Measurements from ENCODE around the gene SPATA3. TPM values are rescaled to one million over a fixed set of nuclear protein-coding genes. Genes with fewer than 3 reads are reported as not detected.

SPATA3 gene
- total RNA-seq, 4 donors from 2014 or later = not detected

DNA sequence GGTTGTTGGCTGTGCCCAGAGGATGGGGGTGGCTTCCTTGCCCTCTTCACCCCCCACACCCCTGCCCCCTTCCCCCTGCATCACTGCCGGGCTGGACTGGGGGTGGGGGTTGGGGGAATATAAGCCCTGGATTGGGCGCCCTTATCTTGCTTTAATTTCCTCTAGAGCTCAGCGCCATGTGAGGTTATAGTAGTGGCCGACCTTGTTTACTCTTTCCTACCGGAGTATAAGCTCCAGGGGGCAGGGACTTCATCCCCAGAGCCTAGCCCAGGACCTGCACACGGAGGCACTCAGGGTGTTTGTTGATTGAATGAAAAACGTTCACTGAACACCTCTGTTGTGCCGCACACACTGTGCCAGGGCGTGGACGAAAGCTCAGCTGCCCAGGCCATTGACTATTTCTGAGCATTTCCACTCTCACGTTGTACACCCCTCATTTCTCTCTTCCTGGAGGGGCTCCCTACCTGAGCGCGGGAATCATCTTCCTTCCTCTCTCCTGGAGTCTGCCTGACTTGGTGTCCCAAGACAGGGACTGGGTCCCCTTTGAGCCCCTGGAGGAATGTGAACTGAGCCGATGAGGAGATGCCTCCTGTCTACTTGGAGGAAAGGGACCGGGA, 9.3 kb upstream of the SPATA3 start:
- in situ Hi-C loops (cut with MboI; ENCODE audit: low pct_ligation_motif_present in 1 of 4, low pct_unique_long_range_greater_than_20kb in 1 of 4, low sequenced_read_pairs in 3 of 4) = loop anchor here in 3 of 4 donors (5.0 to 10.0 kb wide), 3 partner anchors 82 to 162 kb away; no protein-coding TSS in a partner anchor
- DNase-seq = no peak
- H3K4me1 ChIP-seq = peaks cover 0 to 6% (median 5%) of the 10 kb centered on the region in 4 donors
- peaks cover 18% of the 10 kb centered on the region for H3K27me3 ChIP-seq
- TF ChIP-seq POLR2AphosphoS5 (IDR thresholded peaks at IDR 0.05) (no peak), POLR2A (IDR thresholded peaks at IDR 0.05) (no peak), EP300 (IDR thresholded peaks at IDR 0.05; ENCODE audit: low read depth) (no peak)
- TF ChIP-seq, protein P1, sequence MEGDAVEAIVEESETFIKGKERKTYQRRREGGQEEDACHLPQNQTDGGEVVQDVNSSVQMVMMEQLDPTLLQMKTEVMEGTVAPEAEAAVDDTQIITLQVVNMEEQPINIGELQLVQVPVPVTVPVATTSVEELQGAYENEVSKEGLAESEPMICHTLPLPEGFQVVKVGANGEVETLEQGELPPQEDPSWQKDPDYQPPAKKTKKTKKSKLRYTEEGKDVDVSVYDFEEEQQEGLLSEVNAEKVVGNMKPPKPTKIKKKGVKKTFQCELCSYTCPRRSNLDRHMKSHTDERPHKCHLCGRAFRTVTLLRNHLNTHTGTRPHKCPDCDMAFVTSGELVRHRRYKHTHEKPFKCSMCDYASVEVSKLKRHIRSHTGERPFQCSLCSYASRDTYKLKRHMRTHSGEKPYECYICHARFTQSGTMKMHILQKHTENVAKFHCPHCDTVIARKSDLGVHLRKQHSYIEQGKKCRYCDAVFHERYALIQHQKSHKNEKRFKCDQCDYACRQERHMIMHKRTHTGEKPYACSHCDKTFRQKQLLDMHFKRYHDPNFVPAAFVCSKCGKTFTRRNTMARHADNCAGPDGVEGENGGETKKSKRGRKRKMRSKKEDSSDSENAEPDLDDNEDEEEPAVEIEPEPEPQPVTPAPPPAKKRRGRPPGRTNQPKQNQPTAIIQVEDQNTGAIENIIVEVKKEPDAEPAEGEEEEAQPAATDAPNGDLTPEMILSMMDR (IDR thresholded peaks at IDR 0.05) = no peak
- no peak overlapping the region for H3K27ac ChIP-seq
- peak overlapping the region in 3 of 4 donors; percentile 28 to 45 (median 30) for H3K4me3 ChIP-seq
- no peaks in the 10 kb centered on the region for H3K9me3 ChIP-seq
- intact Hi-C loops (cut with DNase I; ENCODE audit: low total_unique reads) = loop anchor here (5.0 kb wide), 2 partner anchors 139 to 154 kb away; no protein-coding TSS in a partner anchor
- no peaks in the 10 kb centered on the region for H3K36me3 ChIP-seq
- whole genome bisulfite sequencing, 2 donors (ENCODE audit: low coverage in 1 of 2) = 37% methylated on average over 15 of the region's 15 CpGs; no CpG with 5 or more reads in 1 of the 2 donors

DNA sequence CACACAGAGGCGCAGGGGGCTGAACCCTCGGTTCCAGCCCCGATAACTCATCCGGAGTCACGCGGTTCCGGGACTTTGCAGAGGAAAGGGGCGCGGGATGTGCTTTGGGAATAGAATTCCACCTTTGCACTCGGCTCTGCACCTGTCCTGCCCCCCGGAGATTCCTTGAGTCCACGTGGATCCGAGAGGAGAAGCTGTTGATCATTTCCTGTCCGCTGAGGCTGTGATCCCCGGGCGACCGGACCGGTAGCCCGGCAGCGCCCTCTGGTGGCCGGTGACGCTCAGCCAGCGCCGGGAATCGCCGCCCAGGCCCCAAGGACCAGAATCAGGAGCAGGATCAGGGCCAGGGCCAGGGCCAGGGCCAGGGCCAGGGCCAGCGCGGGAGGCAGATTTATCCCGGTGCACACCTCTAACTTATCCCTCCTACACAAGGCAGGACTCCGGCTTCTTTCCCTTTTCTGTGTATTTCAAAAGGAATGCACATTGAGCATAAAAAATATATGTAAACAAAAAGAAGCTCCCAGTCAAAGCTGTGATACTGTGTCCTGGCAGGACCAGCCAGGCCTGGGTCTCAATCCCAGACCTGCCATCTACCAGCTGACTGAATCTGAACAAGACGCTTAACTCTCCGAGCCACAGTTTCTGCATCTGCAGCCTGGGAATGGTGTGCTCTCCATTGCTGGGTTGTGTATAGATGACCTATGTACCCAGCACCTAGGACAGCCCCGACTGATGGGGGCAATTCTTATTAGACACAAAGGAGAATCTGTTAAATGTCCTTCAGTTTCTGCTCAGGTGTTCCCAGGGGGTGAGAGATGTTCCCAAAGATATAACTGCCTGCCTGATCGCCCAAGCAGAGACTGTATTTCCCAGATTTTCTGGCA, 8.5 kb upstream of the SPATA3 start:
- peaks cover 0 to 6% (median 5%) of the 10 kb centered on the region in 4 donors for H3K4me1 ChIP-seq
- intact Hi-C loops (cut with DNase I; ENCODE audit: low total_unique reads) = loop anchor here (5.0 kb wide), 2 partner anchors 140 to 155 kb away; no protein-coding TSS in a partner anchor
- H3K36me3 ChIP-seq = no peaks in the 10 kb centered on the region
- 0 to 7% methylated on average over 2 to 33 of the region's 34 CpGs for WGBS, 2 donors (ENCODE audit: low coverage in 1 of 2)
- H3K27me3 ChIP-seq = peaks cover 19% of the 10 kb centered on the region
- peak; percentile 84 for DNase-seq
- H3K27ac ChIP-seq = no peak overlapping the region
- peak overlapping the region in 3 of 4 donors; percentile 28 to 45 (median 30) for H3K4me3 ChIP-seq
- no peaks in the 10 kb centered on the region for H3K9me3 ChIP-seq
- TF ChIP-seq POLR2AphosphoS5 (IDR thresholded peaks at IDR 0.05) (no peak), EP300 (IDR thresholded peaks at IDR 0.05; ENCODE audit: low read depth) (no peak)
- TF ChIP-seq, protein P1 (IDR thresholded peaks at IDR 0.05) = peak; percentile 88 to 97 (median 93)
- in situ Hi-C loops (cut with MboI; ENCODE audit: low pct_ligation_motif_present in 1 of 4, low pct_unique_long_range_greater_than_20kb in 1 of 4, low sequenced_read_pairs in 3 of 4) = loop anchor here in 3 of 4 donors (5.0 to 10.0 kb wide), 3 partner anchors 83 to 163 kb away; no protein-coding TSS in a partner anchor

DNA sequence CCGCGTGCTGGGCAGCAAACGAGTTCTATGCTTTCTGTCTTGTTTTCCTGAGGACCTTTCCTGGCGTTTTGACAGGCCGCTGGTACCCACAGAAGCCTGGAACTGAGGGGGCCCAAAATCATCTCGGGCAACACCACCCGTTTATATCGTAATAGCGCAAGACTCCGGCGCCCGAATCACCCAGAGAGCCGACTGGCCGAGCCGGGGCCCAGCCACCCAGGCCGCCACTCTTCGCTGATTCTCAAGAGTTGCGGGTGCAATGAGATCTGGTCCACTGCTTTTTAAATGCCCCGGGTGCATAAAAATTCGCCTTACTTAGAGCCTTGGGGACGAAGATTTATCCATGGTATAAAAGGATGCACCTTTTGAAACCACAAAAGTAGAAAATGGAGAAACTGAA, 6.2 kb upstream of the SPATA3 start:
- DNase-seq = no peak
- Histone ChIP-seq H3K27ac (no peak overlapping the region), H3K4me3 (no peak overlapping the region), H3K9me3 (no peaks in the 10 kb centered on the region), H3K27me3 (peaks cover 19% of the 10 kb centered on the region), H3K4me1 (peaks cover 0 to 6% (median 5%) of the 10 kb centered on the region in 4 donors), H3K36me3 (no peaks in the 10 kb centered on the region)
- WGBS, 2 donors (ENCODE audit: low coverage in 1 of 2) = 93 to 96% methylated on average over 3 to 21 of the region's 21 CpGs
- intact Hi-C loops (cut with DNase I; ENCODE audit: low total_unique reads) (loop anchor here (5.0 kb wide), 2 partner anchors 142 to 157 kb away; no protein-coding TSS in a partner anchor), in situ Hi-C loops (cut with MboI; ENCODE audit: low pct_ligation_motif_present in 1 of 4, low pct_unique_long_range_greater_than_20kb in 1 of 4, low sequenced_read_pairs in 3 of 4) (loop anchor here in 3 of 4 donors (5.0 to 10.0 kb wide), 3 partner anchors 85 to 165 kb away; no protein-coding TSS in a partner anchor)
- TF ChIP-seq EP300 (IDR thresholded peaks at IDR 0.05; ENCODE audit: low read depth) (no peak), POLR2A (IDR thresholded peaks at IDR 0.05) (no peak), POLR2AphosphoS5 (IDR thresholded peaks at IDR 0.05) (no peak)
- TF ChIP-seq, protein P1 (IDR thresholded peaks at IDR 0.05) = no peak
